GM21423 (cell line): ENCODE data around the gene SDR42E1.
"Not testable (repeated sequence)": the region's sequence is repeated elsewhere in the genome, so short reads cannot be mapped to it uniquely, and the experiment has no call there.

Source experiments
- ATAC-seq: cut with Tn5 transposase; IDR thresholded peaks from one replicate; pipeline ENCODE4 v1.9.1; 2021; ENCODE audit warnings: mild to moderate bottlenecking, moderate library complexity; ENCODE audit not compliant: unreplicated experiment

Gene SDR42E1

GRCh38 chr16:82005027-82005830, 6.0 kb downstream of the SDR42E1 start:
- ATAC-seq = no peak

GRCh38 chr16:82004601-82005000, 6.7 kb downstream of the SDR42E1 start:
- ATAC-seq = no peak

GRCh38 chr16:82002831-82003230, 8.4 kb downstream of the SDR42E1 start:
- no peak for ATAC-seq

GRCh38 chr16:81997738-81998137, 13.5 kb downstream of the SDR42E1 start:
- ATAC-seq = no peak

GRCh38 chr16:81996664-81997509, 14.4 kb downstream of the SDR42E1 start:
- no peak for ATAC-seq

- ATAC-seq = no peak
These were observed 15.6 kb downstream of the SDR42E1 start for GRCh38 chr16:81995651-81996050.

GRCh38 chr16:81994485-81994884, 16.8 kb downstream of the SDR42E1 start:
- ATAC-seq = no peak

- ATAC-seq = no peak
These were observed 18.4 kb downstream of the SDR42E1 start for GRCh38 chr16:81992859-81993258.

- no peak for ATAC-seq
These were observed 23.6 kb downstream of the SDR42E1 start for GRCh38 chr16:81987706-81988105.

GRCh38 chr16:81987121-81987520, 24.1 kb downstream of the SDR42E1 start:
- no peak for ATAC-seq

- ATAC-seq = not testable (repeated sequence)
These were observed 33.8 kb downstream of the SDR42E1 start for GRCh38 chr16:81977335-81977942.

- no peak for ATAC-seq
These were observed 35.6 kb downstream of the SDR42E1 start for GRCh38 chr16:81975637-81976036.

GRCh38 chr16:81973737-81974136, 37.5 kb downstream of the SDR42E1 start:
- ATAC-seq = no peak

GRCh38 chr16:81971853-81972252, 39.4 kb downstream of the SDR42E1 start:
- no peak for ATAC-seq

- ATAC-seq = no peak
These were observed 43.9 kb downstream of the SDR42E1 start for GRCh38 chr16:81967358-81967757.

- ATAC-seq = no peak
These were observed 46.5 kb downstream of the SDR42E1 start for GRCh38 chr16:81964808-81965207.

GRCh38 chr16:81956213-81956948, 54.9 kb downstream of the SDR42E1 start:
- no peak for ATAC-seq

GRCh38 chr16:81951564-81951963, 59.7 kb downstream of the SDR42E1 start:
- no peak for ATAC-seq

GRCh38 chr16:81946206-81946605, 65.1 kb downstream of the SDR42E1 start:
- ATAC-seq = no peak

- ATAC-seq = no peak
These were observed 65.6 kb downstream of the SDR42E1 start for GRCh38 chr16:81945665-81946064.
